GM12878 (cell line): Measurements from ENCODE around the gene GPT2. TPM values are rescaled to one million over a fixed set of nuclear protein-coding genes. Genes with fewer than 3 reads are reported as not detected.

Experiments
- ATAC-seq: fragments of 200-7000 bp; cut with Tn5 transposase; 3 replicates; pipeline ENCODE4 v1.9.1; 2020; ENCODE audit warnings: mild to moderate bottlenecking, moderate library complexity
- BruUV-seq: library from RNA; stranded (reverse); fragments of 400-500 nt; replicated peaks from 2 replicates; lab custom pipeline; 2021; lab: Mats Ljungman, UMichigan
- CTCF ChIA-PET: fragments of 300-600 bp; sonication (Branson Sonifier 250); formaldehyde crosslinking; extraction: SDS; loops from one replicate; lab custom pipeline; 2021; ENCODE audit warnings: inconsistent platforms; lab: Yijun Ruan, JAX
- POLR2A ChIA-PET: fragments of 350-600 bp; formaldehyde crosslinking; extraction: SDS; loops from one replicate; lab custom pipeline; 2021; ENCODE audit warnings: inconsistent platforms; lab: Charles Lee
- RAD21 ChIA-PET: fragments of 300-600 bp; sonication (Branson Sonifier 250); formaldehyde crosslinking; loops from one replicate; lab custom pipeline; 2023; ENCODE audit warnings: antibody characterized with exemption; ENCODE audit not compliant: unreplicated experiment; lab: Charles Lee
- SMC1A ChIA-PET: fragments of 300-600 bp; sonication (Branson Sonifier 250); formaldehyde crosslinking; loops from one replicate; lab custom pipeline; 2023; ENCODE audit not compliant: unreplicated experiment, uncharacterized antibody; lab: Charles Lee
- DNase-seq: peaks from one replicate; pipeline ENCODE4 v3.0.0-alpha.2; 2011; ENCODE audit warnings: low read depth, low spot score
- FAIRE-seq: peaks from 3 replicates; lab custom pipeline; 2011; peaks lifted over from hg19 to GRCh38; lab: Jason Lieb, UNC
- H2AFZ ChIP-seq: 2 replicates; pipeline ENCODE4 v1.6.0; 2011; ENCODE audit warnings: low read depth, low read length, control low read depth; ENCODE audit not compliant: control insufficient read depth
- H3K27ac ChIP-seq: 2 replicates; pipeline ENCODE4 v1.5.1; 2011; ENCODE audit warnings: control low read depth; ENCODE audit not compliant: control insufficient read depth, insufficient read depth
- H3K27me3 ChIP-seq, 2 experiments: replicated peaks in 1 of 2; 2 replicates each; pipeline versions ENCODE4 v1.6.0 to v1.6.1; 2011; ENCODE audit warnings: low read length in 1 of 2; ENCODE audit not compliant: control insufficient read depth in 2 of 2, insufficient read depth in 2 of 2
- H3K36me3 ChIP-seq, 2 experiments: 2 replicates each; pipeline ENCODE4 v1.5.1; 2011; ENCODE audit warnings: low read length in 1 of 2; ENCODE audit not compliant: control insufficient read depth in 2 of 2, insufficient read depth in 2 of 2
- H3K4me1 ChIP-seq: 2 replicates; pipeline ENCODE4 v1.6.1; 2011; ENCODE audit warnings: mild to moderate bottlenecking, low read length, moderate library complexity, mixed read lengths; ENCODE audit not compliant: control insufficient read depth, insufficient read depth
- H3K4me2 ChIP-seq: 2 replicates; pipeline ENCODE4 v1.6.0; 2011; ENCODE audit warnings: control low read depth; ENCODE audit not compliant: control insufficient read depth, insufficient read depth
- H3K4me3 ChIP-seq: fragments of 200-600 bp; sonication (generic); 2 replicates; pipeline ENCODE4 v1.5.1; 2016
- H3K79me2 ChIP-seq: 2 replicates; pipeline ENCODE4 v1.6.0; 2011; ENCODE audit warnings: low read length; ENCODE audit not compliant: control insufficient read depth, insufficient read depth
- H3K9ac ChIP-seq: 2 replicates; pipeline ENCODE4 v1.8.0; 2011; ENCODE audit warnings: low read length, control low read depth, mixed read lengths; ENCODE audit not compliant: control insufficient read depth, insufficient read depth
- H3K9me3 ChIP-seq: replicated peaks from 3 replicates; pipeline ENCODE4 v1.5.1; 2011; ENCODE audit warnings: mild to moderate bottlenecking, low read length; ENCODE audit not compliant: control insufficient read depth, insufficient read depth
- H4K20me1 ChIP-seq: 2 replicates; pipeline ENCODE4 v1.6.0; 2011; ENCODE audit not compliant: control insufficient read depth, insufficient read depth
- BMI1 ChIP-seq: fragments of 450-650 bp; IDR thresholded peaks from 2 replicates; pipeline ENCODE4 v1.6.1; 2016; ENCODE audit warnings: mild to moderate bottlenecking, moderate library complexity, borderline replicate concordance
- CBFB ChIP-seq: IDR thresholded peaks from 2 replicates; pipeline ENCODE4 v1.6.1; 2016; ENCODE audit warnings: antibody characterized with exemption, low read depth
- CREB1 ChIP-seq: IDR thresholded peaks from 2 replicates; pipeline ENCODE4 v1.6.1; 2012; ENCODE audit warnings: low read depth, mild to moderate bottlenecking, inconsistent platforms
- EP300 ChIP-seq, 2 experiments: fragments of 150-350 bp in 1 of 2; IDR thresholded peaks; 2 replicates each; pipeline ENCODE4 v1.6.1; 2011 to 2012; ENCODE audit warnings: low read depth in 2 of 2, low read length in 2 of 2, borderline replicate concordance in 1 of 2, improper control_type of control experiment in 1 of 2, inconsistent platforms in 1 of 2; ENCODE audit not compliant: control insufficient read depth in 1 of 2
- GATAD2B ChIP-seq: fragments of 450-650 bp; conservative IDR thresholded peaks from 2 replicates; pipeline ENCODE4 v1.6.1; 2017; ENCODE audit warnings: low read depth, mild to moderate bottlenecking, moderate library complexity
- IKZF2 ChIP-seq, 2 experiments: fragments of 450-650 bp; IDR thresholded peaks; 2 replicates each; pipeline ENCODE4 v1.6.1; 2017; ENCODE audit warnings: mild to moderate bottlenecking in 2 of 2, moderate library complexity in 2 of 2
- NR2C2 ChIP-seq: IDR thresholded peaks from 2 replicates; pipeline ENCODE4 v1.6.1; 2011; ENCODE audit warnings: borderline replicate concordance, low read depth; ENCODE audit not compliant: control insufficient read depth, insufficient read length
- POU2F2 ChIP-seq: IDR thresholded peaks from 3 replicates; pipeline ENCODE4 v1.6.1; 2011; ENCODE audit warnings: low read depth, mild to moderate bottlenecking, low read length, borderline replicate concordance
- RAD51 ChIP-seq: fragments of 450-650 bp; IDR thresholded peaks from 2 replicates; pipeline ENCODE4 v1.6.1; 2016; ENCODE audit warnings: moderate library complexity, mild to moderate bottlenecking, inconsistent platforms
- RBBP5 ChIP-seq: fragments of 200-600 bp; sonication (generic); conservative IDR thresholded peaks from 2 replicates; pipeline ENCODE4 v1.6.1; 2016
- SP1 ChIP-seq: IDR thresholded peaks from one replicate; pipeline ENCODE4 v1.6.1; 2011; ENCODE audit warnings: low read depth, low read length
- ZNF207 ChIP-seq: fragments of 450-650 bp; IDR thresholded peaks from 2 replicates; pipeline ENCODE4 v1.6.1; 2014; ENCODE audit warnings: antibody characterized with exemption, mild to moderate bottlenecking, borderline replicate concordance
- ZNF24 ChIP-seq: fragments of 450-650 bp; IDR thresholded peaks from 2 replicates; pipeline ENCODE4 v1.6.1; 2017; ENCODE audit warnings: antibody characterized with exemption, mild to moderate bottlenecking
- WGBS: methylation state at CpG from one replicate; pipeline ENCODE4 v1.1.6; 2016; ENCODE audit warnings: low lambda C conversion rate; ENCODE audit not compliant: insufficient replicate concordance, insufficient coverage; ENCODE audit errors: missing lambda C conversion rate; 5-methylcytosine and 5-hydroxymethylcytosine counted together
- in situ Hi-C: fragments of 300-500 bp; cut with MboI; formaldehyde crosslinking; loops from 9 replicates; pipeline ENCODE4 v1.14.3; 2018; ENCODE audit warnings: mixed read lengths
- intact Hi-C: fragments of 100-400 bp; cut with micrococcal nuclease; formaldehyde crosslinking; loops from one replicate; pipeline ENCODE4 v1.14.2; 2022; ENCODE audit not compliant: unreplicated experiment
- polyA plus RNA-seq, 11 experiments: library from polyadenylated mRNA; depleted of rRNA in 4 of 11; unstranded in 6 of 11; stranded (reverse) in 5 of 11; fragments of >200 nt; fragmentation: Nextera tagmentation in 4 of 11; fragmentation: Illumina TruSeq in 1 of 11; extraction: Ambion mirVana in 4 of 11; extraction: Trizol in 1 of 11; gene quantifications; 1 replicate in 1 of 11; 2 replicates in 10 of 11; pipeline versions ENCODE4 v1.2.1 to v1.2.3, GENCODE V29; 2011 to 2016; ENCODE audit warnings: inconsistent platforms in 2 of 11, missing spikeins in 2 of 11, low read depth in 1 of 11
- total RNA-seq, 4 experiments: library from RNA; depleted of rRNA in 3 of 4; stranded (reverse); fragments of >200 nt in 3 of 4; fragmentation: Illumina TruSeq in 1 of 4; extraction: Trizol in 1 of 4; gene quantifications; 2 replicates each; pipeline versions ENCODE4 v1.2.1 to v1.2.3, GENCODE V29; 2013 to 2021
- TF ChIP-seq, protein P1 (sequence below): fragments of 150-350 bp; IDR thresholded peaks from 2 replicates; pipeline ENCODE4 v1.6.1; 2014; ENCODE audit warnings: mild to moderate bottlenecking, low read depth, low read length
- TF ChIP-seq, protein P2 (sequence below): fragments of 450-650 bp; formaldehyde crosslinking; IDR thresholded peaks from 2 replicates; pipeline ENCODE4 v1.4.0; 2020; ENCODE audit warnings: mild to moderate bottlenecking, moderate library complexity

Gene GPT2
- total and polyA plus RNA-seq, 10 of the 15 experiments (the other 5 are each of a cell fraction or from before 2014, with no cell fraction given): 0.45 to 9.9 (median 4.3) TPM

DNA sequence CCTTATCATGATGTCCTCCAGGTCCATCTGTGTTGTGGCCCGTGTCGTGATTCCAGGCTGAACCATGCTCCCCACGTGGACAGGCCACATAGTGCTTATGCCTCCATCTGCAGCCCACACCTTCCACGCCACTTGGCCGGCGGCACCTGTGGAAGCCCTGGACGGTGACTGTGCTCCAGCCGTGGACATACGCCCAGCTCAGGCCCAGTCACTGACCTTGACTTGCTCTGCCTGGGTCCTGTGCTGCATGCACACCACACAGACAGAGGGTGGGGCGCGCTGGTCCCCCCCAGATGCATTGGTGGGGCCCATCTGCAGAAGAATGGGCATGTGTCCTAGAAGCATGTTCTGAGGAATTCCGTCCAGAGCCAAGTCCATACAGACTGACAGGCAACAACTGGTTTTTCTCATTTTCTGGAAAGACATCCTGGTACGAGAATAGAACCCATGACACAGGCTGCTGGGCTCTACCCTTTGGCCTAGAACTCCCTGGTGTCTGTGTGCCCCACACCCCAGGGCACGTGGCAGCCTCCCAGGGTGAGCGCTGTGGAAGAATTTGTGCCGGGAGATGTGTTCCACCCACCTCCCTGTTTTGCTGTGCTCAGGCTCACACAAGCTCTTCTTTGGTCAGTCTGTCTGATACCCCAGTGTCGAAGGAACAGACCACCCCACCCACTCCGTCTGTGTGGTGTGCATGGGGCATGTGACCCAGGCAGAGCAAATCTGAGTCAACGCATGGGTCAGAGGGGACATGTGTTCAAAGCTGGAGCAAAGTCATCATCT, 39.5 kb downstream of the GPT2 start:
- FAIRE-seq: no peak
- H3K4me2 ChIP-seq: no peak overlapping the region
- ChIA-PET POLR2A (no interaction called here), SMC1A (interaction anchor here (1.5 kb wide), 1 partner anchor 69 kb away, joined by 5 read pairs; no protein-coding TSS in a partner anchor), CTCF (no interaction called here), RAD21 (interaction anchor here (1.1 kb wide), 1 partner anchor 70 kb away, joined by 3 read pairs; no protein-coding TSS in a partner anchor)
- in situ Hi-C loops (loop anchor here (5.0 kb wide), 1 partner anchor 66 kb away; no protein-coding TSS in a partner anchor), intact Hi-C loops (no loop called here)
- DNase-seq: no peak
- 84% methylated on average over 19 of the region's 19 CpGs for WGBS
- H2AFZ ChIP-seq: no peak overlapping the region
- H3K36me3 ChIP-seq: peaks cover 0 to 3% of the 10 kb centered on the region in 2 experiments; a peak in 2 of 4 replicates
- ATAC-seq: no peak
- no peak overlapping the region for H3K27ac ChIP-seq
- H3K79me2 ChIP-seq: no peaks in the 10 kb centered on the region
- H3K9me3 ChIP-seq: no peaks in the 10 kb centered on the region
- H3K4me3 ChIP-seq: no peak overlapping the region
- no peaks in the 10 kb centered on the region for H3K27me3 ChIP-seq
- BruUV-seq: no TSS peak
- no peak for TF ChIP-seq EP300 (IDR thresholded peaks at IDR 0.05; ENCODE audit: borderline replicate concordance in 1 of 2, control insufficient read depth in 1 of 2, low read depth in 2 of 2, low read length in 2 of 2)
- TF ChIP-seq CREB1: no peak
- TF ChIP-seq ZNF207: no peak
- no peak for TF ChIP-seq BMI1
- no peak for TF ChIP-seq POU2F2
- no peak for TF ChIP-seq IKZF2 (IDR thresholded peaks at IDR 0.05)
- no peak for TF ChIP-seq RBBP5
- TF ChIP-seq, protein P1, sequence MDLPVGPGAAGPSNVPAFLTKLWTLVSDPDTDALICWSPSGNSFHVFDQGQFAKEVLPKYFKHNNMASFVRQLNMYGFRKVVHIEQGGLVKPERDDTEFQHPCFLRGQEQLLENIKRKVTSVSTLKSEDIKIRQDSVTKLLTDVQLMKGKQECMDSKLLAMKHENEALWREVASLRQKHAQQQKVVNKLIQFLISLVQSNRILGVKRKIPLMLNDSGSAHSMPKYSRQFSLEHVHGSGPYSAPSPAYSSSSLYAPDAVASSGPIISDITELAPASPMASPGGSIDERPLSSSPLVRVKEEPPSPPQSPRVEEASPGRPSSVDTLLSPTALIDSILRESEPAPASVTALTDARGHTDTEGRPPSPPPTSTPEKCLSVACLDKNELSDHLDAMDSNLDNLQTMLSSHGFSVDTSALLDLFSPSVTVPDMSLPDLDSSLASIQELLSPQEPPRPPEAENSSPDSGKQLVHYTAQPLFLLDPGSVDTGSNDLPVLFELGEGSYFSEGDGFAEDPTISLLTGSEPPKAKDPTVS: no peak
- TF ChIP-seq, protein P2, sequence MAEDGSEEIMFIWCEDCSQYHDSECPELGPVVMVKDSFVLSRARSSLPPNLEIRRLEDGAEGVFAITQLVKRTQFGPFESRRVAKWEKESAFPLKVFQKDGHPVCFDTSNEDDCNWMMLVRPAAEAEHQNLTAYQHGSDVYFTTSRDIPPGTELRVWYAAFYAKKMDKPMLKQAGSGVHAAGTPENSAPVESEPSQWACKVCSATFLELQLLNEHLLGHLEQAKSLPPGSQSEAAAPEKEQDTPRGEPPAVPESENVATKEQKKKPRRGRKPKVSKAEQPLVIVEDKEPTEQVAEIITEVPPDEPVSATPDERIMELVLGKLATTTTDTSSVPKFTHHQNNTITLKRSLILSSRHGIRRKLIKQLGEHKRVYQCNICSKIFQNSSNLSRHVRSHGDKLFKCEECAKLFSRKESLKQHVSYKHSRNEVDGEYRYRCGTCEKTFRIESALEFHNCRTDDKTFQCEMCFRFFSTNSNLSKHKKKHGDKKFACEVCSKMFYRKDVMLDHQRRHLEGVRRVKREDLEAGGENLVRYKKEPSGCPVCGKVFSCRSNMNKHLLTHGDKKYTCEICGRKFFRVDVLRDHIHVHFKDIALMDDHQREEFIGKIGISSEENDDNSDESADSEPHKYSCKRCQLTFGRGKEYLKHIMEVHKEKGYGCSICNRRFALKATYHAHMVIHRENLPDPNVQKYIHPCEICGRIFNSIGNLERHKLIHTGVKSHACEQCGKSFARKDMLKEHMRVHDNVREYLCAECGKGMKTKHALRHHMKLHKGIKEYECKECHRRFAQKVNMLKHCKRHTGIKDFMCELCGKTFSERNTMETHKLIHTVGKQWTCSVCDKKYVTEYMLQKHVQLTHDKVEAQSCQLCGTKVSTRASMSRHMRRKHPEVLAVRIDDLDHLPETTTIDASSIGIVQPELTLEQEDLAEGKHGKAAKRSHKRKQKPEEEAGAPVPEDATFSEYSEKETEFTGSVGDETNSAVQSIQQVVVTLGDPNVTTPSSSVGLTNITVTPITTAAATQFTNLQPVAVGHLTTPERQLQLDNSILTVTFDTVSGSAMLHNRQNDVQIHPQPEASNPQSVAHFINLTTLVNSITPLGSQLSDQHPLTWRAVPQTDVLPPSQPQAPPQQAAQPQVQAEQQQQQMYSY (CRISPR knock-in tag): no peak
- no peak for TF ChIP-seq RAD51
- TF ChIP-seq CBFB: no peak
- no peak for TF ChIP-seq GATAD2B
- no peak for TF ChIP-seq SP1
- no peak for TF ChIP-seq ZNF24
- TF ChIP-seq NR2C2: no peak
- peaks cover 12% of the 10 kb centered on the region for H3K4me1 ChIP-seq
- no peak overlapping the region for H3K9ac ChIP-seq
- H4K20me1 ChIP-seq: no peaks in the 10 kb centered on the region
